ENCODE data around the gene BACE2. TPM values are rescaled to one million over a fixed set of nuclear protein-coding genes. Genes with fewer than 3 reads are reported as not detected.
"Not testable (repeated sequence)": the region's sequence is repeated elsewhere in the genome, so short reads cannot be mapped to it uniquely, and the experiment has no call there.

The BACE2 gene
- total RNA-seq, 1 donor from 2014 or later: 82.8 TPM

DNA sequence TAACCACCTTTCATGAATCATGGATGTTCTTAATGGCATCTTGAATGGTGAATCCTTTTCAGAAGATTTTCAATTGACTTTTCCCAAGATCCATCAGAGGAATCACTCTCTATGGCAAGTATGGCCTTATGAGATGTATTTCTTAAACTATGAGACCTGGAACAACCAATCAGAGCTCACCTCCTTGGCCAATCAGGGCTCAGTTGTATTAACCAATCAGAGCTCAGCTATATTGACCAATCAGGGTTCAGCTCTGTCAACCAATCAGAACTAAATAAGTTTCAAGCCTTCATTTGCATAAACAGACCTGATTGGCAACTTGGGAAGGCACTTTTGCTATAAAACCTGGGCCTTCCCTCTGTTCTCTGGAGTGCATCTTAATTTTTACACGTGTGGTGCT, 135.0 kb downstream of the BACE2 start:
- H3K4me3 ChIP-seq (ENCODE audit: low read depth, low read length): no peak overlapping the region
- no peaks in the 10 kb centered on the region for H3K27me3 ChIP-seq (ENCODE audit: control insufficient read depth, insufficient read depth, low read length)
- H3K36me3 ChIP-seq (ENCODE audit: control insufficient read depth, insufficient read depth, low read length): no peaks in the 10 kb centered on the region
- DNase-seq (ENCODE audit: low read depth): no peak
- TF ChIP-seq, protein P1, sequence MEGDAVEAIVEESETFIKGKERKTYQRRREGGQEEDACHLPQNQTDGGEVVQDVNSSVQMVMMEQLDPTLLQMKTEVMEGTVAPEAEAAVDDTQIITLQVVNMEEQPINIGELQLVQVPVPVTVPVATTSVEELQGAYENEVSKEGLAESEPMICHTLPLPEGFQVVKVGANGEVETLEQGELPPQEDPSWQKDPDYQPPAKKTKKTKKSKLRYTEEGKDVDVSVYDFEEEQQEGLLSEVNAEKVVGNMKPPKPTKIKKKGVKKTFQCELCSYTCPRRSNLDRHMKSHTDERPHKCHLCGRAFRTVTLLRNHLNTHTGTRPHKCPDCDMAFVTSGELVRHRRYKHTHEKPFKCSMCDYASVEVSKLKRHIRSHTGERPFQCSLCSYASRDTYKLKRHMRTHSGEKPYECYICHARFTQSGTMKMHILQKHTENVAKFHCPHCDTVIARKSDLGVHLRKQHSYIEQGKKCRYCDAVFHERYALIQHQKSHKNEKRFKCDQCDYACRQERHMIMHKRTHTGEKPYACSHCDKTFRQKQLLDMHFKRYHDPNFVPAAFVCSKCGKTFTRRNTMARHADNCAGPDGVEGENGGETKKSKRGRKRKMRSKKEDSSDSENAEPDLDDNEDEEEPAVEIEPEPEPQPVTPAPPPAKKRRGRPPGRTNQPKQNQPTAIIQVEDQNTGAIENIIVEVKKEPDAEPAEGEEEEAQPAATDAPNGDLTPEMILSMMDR (IDR thresholded peaks at IDR 0.05; ENCODE audit: insufficient read depth, low read length, poor library complexity, severe bottlenecking): no peak

DNA sequence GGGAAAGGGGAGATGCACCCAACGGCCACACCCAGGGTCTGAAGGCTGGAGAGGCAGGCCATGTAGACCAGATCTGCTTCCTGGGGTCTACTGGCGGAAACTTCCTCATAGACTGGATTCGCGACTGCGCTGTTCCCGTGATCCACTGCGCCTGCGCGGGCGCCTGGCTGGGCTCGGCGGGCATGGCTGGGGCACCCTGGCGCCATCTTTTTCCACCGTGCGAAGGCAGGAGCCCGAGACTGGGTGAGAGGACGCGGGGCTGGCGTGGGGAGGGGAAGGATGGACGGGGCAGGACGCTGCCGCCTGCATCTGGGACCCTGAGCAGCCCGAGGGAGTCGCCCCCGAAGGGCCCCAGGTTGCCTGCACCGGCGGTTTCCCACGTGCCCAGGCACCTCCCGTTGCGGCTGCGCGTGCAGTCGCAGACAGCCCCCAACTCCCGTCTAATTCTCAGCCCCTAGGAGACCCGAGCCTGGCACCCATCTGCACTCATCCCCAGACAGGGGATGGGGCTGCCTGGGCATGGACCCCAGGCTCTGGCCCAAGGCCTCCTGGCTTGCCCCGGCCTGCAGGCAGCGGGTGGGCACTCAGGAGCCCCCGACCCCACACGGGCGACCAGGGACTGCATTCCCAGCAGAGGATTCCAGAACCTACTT, 136.2 kb downstream of the BACE2 start:
- TF ChIP-seq, protein P1 (IDR thresholded peaks at IDR 0.05; ENCODE audit: insufficient read depth, low read length, poor library complexity, severe bottlenecking): no peak
- Histone ChIP-seq H3K27me3 (ENCODE audit: control insufficient read depth, insufficient read depth, low read length) (no peaks in the 10 kb centered on the region), H3K36me3 (ENCODE audit: control insufficient read depth, insufficient read depth, low read length) (no peaks in the 10 kb centered on the region), H3K4me3 (ENCODE audit: low read depth, low read length) (no peak overlapping the region)
- no peak for DNase-seq (ENCODE audit: low read depth)

DNA sequence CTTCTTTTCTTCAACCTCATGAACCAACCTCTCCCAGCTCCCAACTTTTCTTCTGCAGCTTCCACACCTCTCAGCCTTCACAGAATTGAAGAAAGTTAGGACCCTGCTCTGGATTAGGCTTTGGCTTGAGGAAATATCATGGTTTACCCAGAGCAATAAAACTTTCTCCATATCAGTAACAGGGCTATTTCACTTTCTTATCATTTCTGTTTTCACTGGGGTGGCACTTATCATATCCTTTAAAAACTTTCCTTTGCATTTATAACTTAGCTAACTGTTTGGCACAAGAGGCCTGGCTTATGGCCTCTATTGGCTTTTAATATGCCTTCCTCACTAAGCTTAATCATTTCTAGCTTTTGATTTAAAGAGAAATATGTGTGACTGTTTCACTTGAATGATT, 139.3 kb downstream of the BACE2 start:
- DNase-seq (ENCODE audit: low read depth): no peak
- H3K4me3 ChIP-seq (ENCODE audit: low read depth, low read length): no peak overlapping the region
- no peaks in the 10 kb centered on the region for H3K36me3 ChIP-seq (ENCODE audit: control insufficient read depth, insufficient read depth, low read length)
- no peaks in the 10 kb centered on the region for H3K27me3 ChIP-seq (ENCODE audit: control insufficient read depth, insufficient read depth, low read length)
- TF ChIP-seq, protein P1 (IDR thresholded peaks at IDR 0.05; ENCODE audit: insufficient read depth, low read length, poor library complexity, severe bottlenecking): no peak

DNA sequence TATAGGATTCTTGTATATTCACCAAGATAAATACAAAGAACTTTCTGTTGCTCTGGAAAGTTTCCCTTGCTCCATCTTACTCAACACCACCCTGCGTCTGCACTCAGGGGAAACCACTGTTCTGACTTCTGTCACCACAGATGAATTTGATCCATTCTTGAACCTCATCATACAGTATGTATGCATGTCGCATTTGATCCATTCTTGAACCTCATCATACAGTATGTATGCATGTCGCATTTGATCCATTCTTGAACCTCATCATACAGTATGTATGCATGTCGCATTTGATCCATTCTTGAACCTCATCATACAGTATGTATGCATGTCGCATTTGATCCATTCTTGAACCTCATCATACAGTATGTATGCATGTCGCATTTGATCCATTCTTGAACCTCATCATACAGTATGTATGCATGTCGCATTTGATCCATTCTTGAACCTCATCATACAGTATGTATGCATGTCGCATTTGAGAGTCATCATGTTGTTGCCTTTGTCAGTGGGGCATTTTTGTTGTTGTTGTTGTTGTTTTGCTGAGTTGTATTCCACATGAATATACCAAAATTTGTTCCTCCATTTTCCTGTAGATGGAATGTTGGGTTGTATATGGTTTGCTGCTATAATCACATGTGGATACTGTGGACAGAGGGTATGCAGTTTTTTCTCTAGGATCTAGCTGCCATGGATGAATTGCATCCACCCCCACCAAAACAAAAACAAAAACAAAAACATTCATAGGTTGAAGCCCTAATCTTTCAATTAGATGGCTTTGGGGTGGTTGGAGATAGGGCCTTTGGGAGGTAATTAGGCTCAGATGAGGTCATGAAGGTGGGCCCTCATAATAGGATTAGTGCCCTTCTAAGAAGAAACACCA, 145.6 kb downstream of the BACE2 start:
- peaks cover 23% of the 10 kb centered on the region for H3K27me3 ChIP-seq (ENCODE audit: control insufficient read depth, insufficient read depth, low read length)
- DNase-seq (ENCODE audit: low read depth): not testable (repeated sequence)

DNA sequence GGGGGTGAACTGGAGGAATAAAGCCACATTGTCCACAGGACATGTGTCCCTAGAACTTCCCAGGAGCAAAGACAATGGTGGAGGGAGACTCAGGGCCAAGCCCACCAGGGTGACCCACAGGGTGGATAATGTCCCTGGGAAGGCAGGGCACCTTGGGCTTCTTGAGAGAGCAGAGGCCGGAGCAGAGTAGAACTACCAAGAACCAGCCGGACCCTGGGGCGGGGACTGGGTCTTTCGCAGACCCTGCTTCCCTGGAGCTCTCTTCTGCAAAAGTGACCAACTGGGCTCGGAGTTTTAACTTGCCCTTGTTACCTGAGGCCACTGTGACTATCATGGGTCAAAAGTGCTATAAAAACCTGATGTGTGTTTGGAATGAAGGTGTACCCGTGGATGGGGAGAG, 147.8 kb downstream of the BACE2 start:
- no peaks in the 10 kb centered on the region for H3K36me3 ChIP-seq (ENCODE audit: control insufficient read depth, insufficient read depth, low read length)
- H3K27me3 ChIP-seq (ENCODE audit: control insufficient read depth, insufficient read depth, low read length): peaks cover 23% of the 10 kb centered on the region
- DNase-seq (ENCODE audit: low read depth): no peak
- H3K4me3 ChIP-seq (ENCODE audit: low read depth, low read length): no peak overlapping the region
- TF ChIP-seq, protein P1 (IDR thresholded peaks at IDR 0.05; ENCODE audit: insufficient read depth, low read length, poor library complexity, severe bottlenecking): no peak

More for the DNA sequence above, 145.6 kb downstream of the BACE2 start:
- not testable (repeated sequence) for H3K36me3 ChIP-seq (ENCODE audit: control insufficient read depth, insufficient read depth, low read length); H3K4me3 ChIP-seq (ENCODE audit: low read depth, low read length)

DNA sequence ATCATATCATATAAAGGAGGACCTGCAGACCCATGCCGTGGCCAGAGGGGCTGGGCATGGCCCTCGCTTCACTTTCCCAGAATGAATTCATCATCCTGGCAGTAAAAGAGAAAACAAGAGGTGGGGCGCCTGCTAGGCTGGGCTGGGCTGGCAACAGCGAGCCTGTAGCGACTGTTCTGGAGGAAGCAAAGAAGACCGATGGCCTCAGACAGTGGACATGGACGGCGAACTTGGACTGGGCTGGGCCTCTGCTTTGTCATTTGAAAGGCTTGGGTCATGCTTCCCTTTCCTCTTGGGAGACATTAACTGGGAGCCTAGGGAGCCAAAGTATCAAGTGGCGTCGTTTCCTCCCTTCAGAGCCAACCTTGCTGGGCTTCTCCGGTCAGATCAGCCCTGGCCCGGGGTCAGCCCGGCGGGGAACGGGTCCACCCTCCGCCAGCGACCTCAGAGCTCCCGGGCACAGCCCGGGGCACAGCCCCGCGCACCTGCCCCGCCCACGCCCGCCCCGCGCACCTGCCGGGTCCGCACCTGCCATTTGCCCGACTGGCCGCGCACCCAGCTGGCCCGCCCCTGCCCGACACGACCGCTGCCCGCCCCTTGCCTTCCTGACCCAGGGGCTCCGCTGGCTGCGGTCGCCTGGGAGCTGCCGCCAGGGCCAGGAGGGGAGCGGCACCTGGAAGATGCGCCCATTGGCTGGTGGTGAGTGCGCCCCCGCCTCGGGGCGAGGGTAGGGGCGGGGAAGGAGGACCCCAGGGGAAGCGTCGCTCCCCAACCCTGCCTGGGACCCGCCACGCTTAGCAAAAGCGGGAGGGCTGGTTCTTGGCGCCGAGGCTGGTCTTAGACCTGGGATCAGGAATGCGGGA, 148.5 kb downstream of the BACE2 start, which contains the start of gene FAM3B:
TSS of gene FAM3B (plus strand) at position 602 of the 863 bp plus-strand sequence. CDS start at position 681, 79 bp downstream.
- Histone ChIP-seq H3K27me3 (ENCODE audit: control insufficient read depth, insufficient read depth, low read length) (peaks cover 23% of the 10 kb centered on the region), H3K4me3 (ENCODE audit: low read depth, low read length) (peak within 1 kb of the TSS; percentile 22), H3K36me3 (ENCODE audit: control insufficient read depth, insufficient read depth, low read length) (no peaks in the 10 kb centered on the region)
- TF ChIP-seq, protein P1 (IDR thresholded peaks at IDR 0.05; ENCODE audit: insufficient read depth, low read length, poor library complexity, severe bottlenecking): no peak
- no peak for DNase-seq (ENCODE audit: low read depth)

All from kidney epithelial cell (primary cell).